Tibial nerve (tissue), 4 donors: ENCODE measurements around the gene RIN3. TPM values are rescaled to one million over a fixed set of nuclear protein-coding genes. Genes with fewer than 3 reads are reported as not detected.

Source experiments
- DNase-seq, 2 donors: peaks; one replicate each; pipeline ENCODE4 v3.0.0-alpha.2; 2019; ENCODE audit warnings: low spot score in 2 of 2
- H3K27ac ChIP-seq, 4 donors: fragments of 200-600 bp; sonication (generic) in 3 of 4; one replicate each; pipeline ENCODE4 v1.5.1; 2017 to 2019; ENCODE audit warnings: mild to moderate bottlenecking in 1 of 4
- H3K27me3 ChIP-seq, 2 donors: fragments of 200-600 bp; sonication (generic) in 1 of 2; one replicate each; pipeline versions ENCODE4 v1.5.1 to v1.6.0; 2017 to 2019
- H3K36me3 ChIP-seq, 3 donors: fragments of 200-600 bp; sonication (generic); one replicate each; pipeline ENCODE4 v1.5.1; 2018 to 2019
- H3K4me1 ChIP-seq, 4 donors: fragments of 200-600 bp; sonication (generic) in 3 of 4; one replicate each; pipeline ENCODE4 v1.5.1; 2017 to 2019
- H3K4me3 ChIP-seq, 4 donors: fragments of 200-600 bp; sonication (generic) in 3 of 4; one replicate each; pipeline ENCODE4 v1.5.1; 2017 to 2019; ENCODE audit warnings: mild to moderate bottlenecking in 1 of 4, moderate library complexity in 1 of 4
- H3K9me3 ChIP-seq, 4 donors: fragments of 200-600 bp; sonication (generic) in 3 of 4; one replicate each; pipeline ENCODE4 v1.5.1; 2017 to 2019
- EP300 ChIP-seq, 2 donors: sonication (generic); formaldehyde crosslinking; IDR thresholded peaks; one replicate each; pipeline ENCODE4 v1.6.1; 2017; ENCODE audit warnings: antibody characterized with exemption in 2 of 2, mild to moderate bottlenecking in 1 of 2
- POLR2A ChIP-seq, 2 donors: fragments of 450-650 bp; IDR thresholded peaks; one replicate each; pipeline ENCODE4 v1.6.1; 2017; ENCODE audit warnings: antibody characterized with exemption in 2 of 2, mild to moderate bottlenecking in 2 of 2, moderate library complexity in 2 of 2
- WGBS, 2 donors: methylation state at CpG; one replicate each; pipeline ENCODE4 v1.1.5; 2018; 5-methylcytosine and 5-hydroxymethylcytosine counted together
- total RNA-seq, 4 donors: library from RNA; depleted of rRNA; stranded (reverse); fragments of >200 nt; gene quantifications; one replicate each; pipeline ENCODE4 v1.1.0, GENCODE V29; 2016
- TF ChIP-seq, protein P1 (sequence below), 5 experiments: fragments of 200-600 bp in 3 of 5; fragments of 450-650 bp in 2 of 5; sonication (generic) in 3 of 5; IDR thresholded peaks; one replicate each; pipeline ENCODE4 v1.5.1; 2016 to 2019; ENCODE audit warnings: antibody characterized with exemption in 5 of 5, mild to moderate bottlenecking in 3 of 5, moderate library complexity in 2 of 5

RIN3 gene
- total RNA-seq, 4 donors from 2014 or later, result 14.2 to 34.2 (median 15.5) TPM

DNA sequence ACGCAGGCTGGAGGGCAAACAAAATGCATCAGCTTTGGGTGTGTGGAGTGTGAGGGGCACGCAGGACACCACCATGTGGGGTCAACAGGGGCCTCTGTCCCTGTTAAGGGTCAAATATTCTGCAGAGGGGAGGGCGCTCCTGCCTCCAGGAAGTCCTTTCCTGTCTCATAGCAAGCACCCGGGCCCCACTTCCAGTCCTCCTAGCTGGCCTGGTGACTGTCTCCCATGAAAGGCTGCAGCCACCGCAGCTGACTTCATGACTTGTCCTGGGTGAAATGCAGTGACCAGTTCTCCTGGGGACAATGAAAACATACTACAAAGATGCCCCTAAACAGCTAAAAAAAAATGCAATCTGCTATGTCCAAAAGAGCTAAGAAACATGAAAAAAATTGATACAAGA is 181.2 kb downstream of the RIN3 start:
- Histone ChIP-seq H3K4me1 (peaks cover 0 to 33% (median 4%) of the 10 kb centered on the region in 4 donors), H3K27ac (no peak overlapping the region), H3K4me3 (no peak overlapping the region), H3K27me3 (no peaks in the 10 kb centered on the region), H3K9me3 (no peaks in the 10 kb centered on the region), H3K36me3 (peaks cover 0 to 7% (median 0%) of the 10 kb centered on the region in 3 donors)
- no peak for DNase-seq
- WGBS, 2 donors, result 35 to 36% methylated on average over 5 of the region's 5 CpGs
- no peak for TF ChIP-seq POLR2A (IDR thresholded peaks at IDR 0.05)

- Histone ChIP-seq H3K36me3 (no peaks in the 10 kb centered on the region), H3K9me3 (no peaks in the 10 kb centered on the region), H3K27ac (no peak overlapping the region), H3K4me1 (peaks cover 0 to 33% (median 4%) of the 10 kb centered on the region in 4 donors), H3K27me3 (no peaks in the 10 kb centered on the region), H3K4me3 (no peak overlapping the region)
- WGBS, 2 donors, result 98 to 100% methylated on average over 1 of the region's 1 CpG
- DNase-seq, result no peak
- TF ChIP-seq, protein P1, sequence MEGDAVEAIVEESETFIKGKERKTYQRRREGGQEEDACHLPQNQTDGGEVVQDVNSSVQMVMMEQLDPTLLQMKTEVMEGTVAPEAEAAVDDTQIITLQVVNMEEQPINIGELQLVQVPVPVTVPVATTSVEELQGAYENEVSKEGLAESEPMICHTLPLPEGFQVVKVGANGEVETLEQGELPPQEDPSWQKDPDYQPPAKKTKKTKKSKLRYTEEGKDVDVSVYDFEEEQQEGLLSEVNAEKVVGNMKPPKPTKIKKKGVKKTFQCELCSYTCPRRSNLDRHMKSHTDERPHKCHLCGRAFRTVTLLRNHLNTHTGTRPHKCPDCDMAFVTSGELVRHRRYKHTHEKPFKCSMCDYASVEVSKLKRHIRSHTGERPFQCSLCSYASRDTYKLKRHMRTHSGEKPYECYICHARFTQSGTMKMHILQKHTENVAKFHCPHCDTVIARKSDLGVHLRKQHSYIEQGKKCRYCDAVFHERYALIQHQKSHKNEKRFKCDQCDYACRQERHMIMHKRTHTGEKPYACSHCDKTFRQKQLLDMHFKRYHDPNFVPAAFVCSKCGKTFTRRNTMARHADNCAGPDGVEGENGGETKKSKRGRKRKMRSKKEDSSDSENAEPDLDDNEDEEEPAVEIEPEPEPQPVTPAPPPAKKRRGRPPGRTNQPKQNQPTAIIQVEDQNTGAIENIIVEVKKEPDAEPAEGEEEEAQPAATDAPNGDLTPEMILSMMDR (IDR thresholded peaks at IDR 0.05), result no peak
- TF ChIP-seq EP300 (IDR thresholded peaks at IDR 0.05) (no peak), POLR2A (IDR thresholded peaks at IDR 0.05) (no peak)
Observed at GRCh38 chr14:92695562-92695961, 182.0 kb downstream of the RIN3 start.

DNA sequence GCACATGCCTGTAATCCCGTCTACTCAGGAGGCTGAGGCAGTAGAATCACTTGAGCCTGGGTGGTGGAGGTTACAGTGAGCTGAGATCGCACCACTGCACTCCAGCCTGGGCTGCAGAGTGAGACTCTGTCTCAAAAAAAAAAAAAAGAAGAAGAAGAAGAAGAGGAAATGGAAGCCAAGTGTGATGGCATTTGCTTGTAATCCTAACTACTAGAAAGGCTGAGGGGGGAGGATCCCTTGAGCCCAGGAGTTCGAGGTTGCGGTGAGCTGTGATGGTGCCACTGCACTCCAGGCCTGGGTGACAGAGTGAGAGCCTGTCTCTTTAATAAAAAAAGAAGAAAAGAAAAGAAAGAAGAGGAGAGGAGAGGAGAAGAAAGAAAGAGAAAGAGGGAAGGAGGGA is 182.8 kb downstream of the RIN3 start:
- H3K9me3 ChIP-seq, result no peaks in the 10 kb centered on the region
- H3K4me3 ChIP-seq, result no peak overlapping the region
- no peaks in the 10 kb centered on the region for H3K36me3 ChIP-seq
- peaks cover 0 to 33% (median 4%) of the 10 kb centered on the region in 4 donors for H3K4me1 ChIP-seq
- TF ChIP-seq, protein P1 (IDR thresholded peaks at IDR 0.05), result no peak
- TF ChIP-seq POLR2A (IDR thresholded peaks at IDR 0.05) (no peak), EP300 (IDR thresholded peaks at IDR 0.05) (no peak)
- H3K27ac ChIP-seq, result no peak overlapping the region
- H3K27me3 ChIP-seq, result no peaks in the 10 kb centered on the region
- DNase-seq, result no peak
- 62 to 79% methylated on average over 4 of the region's 4 CpGs for WGBS, 2 donors

- TF ChIP-seq POLR2A (IDR thresholded peaks at IDR 0.05) (no peak), EP300 (IDR thresholded peaks at IDR 0.05) (no peak)
- TF ChIP-seq, protein P1 (IDR thresholded peaks at IDR 0.05), result no peak
- no peak for DNase-seq
- Histone ChIP-seq H3K27me3 (no peaks in the 10 kb centered on the region), H3K9me3 (no peaks in the 10 kb centered on the region), H3K4me3 (no peak overlapping the region), H3K4me1 (peaks cover 0 to 24% (median 0%) of the 10 kb centered on the region in 4 donors), H3K36me3 (peaks cover 0 to 10% (median 0%) of the 10 kb centered on the region in 3 donors), H3K27ac (no peak overlapping the region)
Observed at GRCh38 chr14:92698393-92698792, 184.8 kb downstream of the RIN3 start.

DNA sequence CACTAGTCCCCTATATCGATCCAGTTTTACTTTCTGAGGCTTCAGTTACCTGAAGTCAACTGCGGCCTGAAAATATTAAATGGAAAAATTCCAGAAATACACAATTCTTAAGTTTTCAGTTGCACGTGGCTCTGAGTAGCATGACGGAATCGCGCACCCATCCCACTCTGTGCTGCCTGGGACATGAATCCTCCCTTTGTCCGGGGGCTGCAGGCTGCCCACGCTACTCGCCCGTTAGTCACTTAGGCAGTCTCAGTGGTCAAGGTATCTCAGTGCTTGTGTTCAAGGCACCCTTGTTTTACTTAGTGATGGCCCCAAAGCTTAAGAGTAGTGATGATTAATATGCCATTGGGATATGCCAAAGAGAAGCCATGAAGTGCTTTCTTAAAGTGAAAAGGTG is 188.2 kb downstream of the RIN3 start:
- WGBS, 2 donors, result 47 to 74% methylated on average over 10 of the region's 10 CpGs
- no peak for DNase-seq

More for the DNA sequence above, 188.2 kb downstream of the RIN3 start:
- Histone ChIP-seq H3K27me3 (no peaks in the 10 kb centered on the region), H3K4me1 (peaks cover 0 to 13% (median 2%) of the 10 kb centered on the region in 4 donors), H3K4me3 (no peak overlapping the region), H3K9me3 (no peaks in the 10 kb centered on the region), H3K27ac (no peak overlapping the region), H3K36me3 (peaks cover 0 to 45% (median 0%) of the 10 kb centered on the region in 3 donors)
- TF ChIP-seq POLR2A (IDR thresholded peaks at IDR 0.05) (no peak), EP300 (IDR thresholded peaks at IDR 0.05) (no peak)
- TF ChIP-seq, protein P1 (IDR thresholded peaks at IDR 0.05), result no peak
